ENCODE data around the gene URM1.
"Not testable (repeated sequence)": the region's sequence is repeated elsewhere in the genome, so short reads cannot be mapped to it uniquely, and the experiment has no call there.

Gene URM1

GRCh38 chr9:128370752-128371629, at the start of gene URM1:
URM1 (plus strand) TSS chr9:128371374; CDS start chr9:128371381, 7 bp downstream.
- DNase-seq: peak; percentile 98

- peak; percentile 2 for DNase-seq
Observed at GRCh38 chr9:128321879-128322403, 49.2 kb upstream of the URM1 start.

- peak; percentile 96 for DNase-seq
Observed at GRCh38 chr9:128322404-128323211, 48.6 kb upstream of the URM1 start, which contains the start of the genes COQ4 and TRUB2. COQ4 (plus strand) TSS chr9:128322839; CDS start chr9:128322859, 20 bp downstream. TRUB2 (minus strand) TSS chr9:128322447; CDS start chr9:128322408, 39 bp downstream.

- peak; percentile 47 for DNase-seq
Observed at GRCh38 chr9:128323212-128323730, 47.9 kb upstream of the URM1 start.

GRCh38 chr9:128323791-128324190, 47.4 kb upstream of the URM1 start:
- DNase-seq: peak; percentile 11

GRCh38 chr9:128324401-128324800, 46.8 kb upstream of the URM1 start:
- no peak for DNase-seq

GRCh38 chr9:128325629-128326028, 45.5 kb upstream of the URM1 start:
- DNase-seq: no peak

- DNase-seq: no peak
Observed at GRCh38 chr9:128333451-128333869, 37.7 kb upstream of the URM1 start.

- DNase-seq: no peak
Observed at GRCh38 chr9:128335161-128335560, 36.0 kb upstream of the URM1 start.

- DNase-seq: no peak
Observed at GRCh38 chr9:128335914-128336313, 35.3 kb upstream of the URM1 start.

- no peak for DNase-seq
Observed at GRCh38 chr9:128337936-128338335, 33.2 kb upstream of the URM1 start.

- DNase-seq: not testable (repeated sequence)
Observed at GRCh38 chr9:128338852-128339614, 32.1 kb upstream of the URM1 start.

- peak; percentile 81 for DNase-seq
Observed at GRCh38 chr9:128339761-128340690, 31.1 kb upstream of the URM1 start, which contains the start of gene SLC27A4. SLC27A4 (plus strand) TSS chr9:128340527; CDS start chr9:128343133, 2,606 bp downstream.

GRCh38 chr9:128340691-128341434, 30.3 kb upstream of the URM1 start:
- peak; percentile 4 for DNase-seq

- DNase-seq: peak; percentile 71
Observed at GRCh38 chr9:128341435-128341849, 29.7 kb upstream of the URM1 start.

- no peak for DNase-seq
Observed at GRCh38 chr9:128342971-128343680, 28.0 kb upstream of the URM1 start.

GRCh38 chr9:128343855-128344254, 27.3 kb upstream of the URM1 start:
- DNase-seq: no peak

- DNase-seq: no peak
Observed at GRCh38 chr9:128344931-128345605, 26.1 kb upstream of the URM1 start.

- no peak for DNase-seq
Observed at GRCh38 chr9:128349125-128349524, 22.0 kb upstream of the URM1 start.
